SJSA1 (cell line): ENCODE measurements around the gene SCRG1. TPM values are rescaled to one million over a fixed set of nuclear protein-coding genes. Genes with fewer than 3 reads are reported as not detected.

Experiments used
- total RNA-seq: library from RNA; depleted of rRNA; stranded (reverse); fragments of >200 nt; shearing (Covaris generic); gene quantifications from 2 replicates; pipeline ENCODE4 v1.2.3, GENCODE V29; 2014; rRNA removed

SCRG1 gene
- total RNA-seq, 1 experiment from 2014 or later, result not detected

Other genes with a start within 250 kb of the SCRG1 start
- 14.8 and 24.7 TPM in 2 replicates for gene GALNT7, start 230.3 kb downstream of the SCRG1 start, total RNA-seq
- gene HMGB2, start 64.8 kb downstream of the SCRG1 start, total RNA-seq, result 412 and 500 TPM in 2 replicates
- gene SAP30, start 28.2 kb downstream of the SCRG1 start, total RNA-seq, result 39.0 and 61.7 TPM in 2 replicates
- gene HAND2, start 131.1 kb upstream of the SCRG1 start, total RNA-seq, result not detected in 2 replicates